PC-9 (cell line): Measurements from ENCODE around the gene ZFYVE9. TPM values are rescaled to one million over a fixed set of nuclear protein-coding genes. Genes with fewer than 3 reads are reported as not detected.
"Not testable (repeated sequence)": the region's sequence is repeated elsewhere in the genome, so short reads cannot be mapped to it uniquely, and the experiment has no call there.

Experiments
- BruUV-seq: library from RNA; stranded (reverse); fragments of 400-500 nt; replicated peaks from 2 replicates; lab custom pipeline; 2021; lab: Mats Ljungman, UMichigan
- CTCF ChIA-PET: fragments of 300-600 bp; sonication (Branson Sonifier 250); formaldehyde crosslinking; loops from one replicate; lab custom pipeline; 2022; ENCODE audit warnings: antibody characterized with exemption; lab: Charles Lee
- POLR2A ChIA-PET: fragments of 300-600 bp; sonication (Branson Sonifier 250); formaldehyde crosslinking; loops from one replicate; lab custom pipeline; 2022; ENCODE audit warnings: antibody characterized with exemption; ENCODE audit not compliant: unreplicated experiment; lab: Charles Lee
- DNase-seq, 2 experiments: peaks; one replicate each; pipeline versions ENCODE4 v3.0.0 to v3.0.0-alpha.2; 2015 to 2022; ENCODE audit warnings: mixed read lengths in 1 of 2
- H2AFZ ChIP-seq: fragments of 200-600 bp; sonication (generic); 2 replicates; pipeline ENCODE4 v1.8.1; 2017; ENCODE audit warnings: antibody characterized with exemption
- H3F3A ChIP-seq: fragments of 200-600 bp; sonication (generic); 2 replicates; pipeline ENCODE4 v1.8.1; 2017; ENCODE audit warnings: antibody characterized with exemption, mild to moderate bottlenecking, low read depth; ENCODE audit not compliant: insufficient read depth
- H3K27ac ChIP-seq: fragments of 200-600 bp; sonication (generic); 2 replicates; pipeline ENCODE4 v1.6.1; 2016; ENCODE audit warnings: mixed run types
- H3K27me3 ChIP-seq: fragments of 200-600 bp; sonication (generic); 2 replicates; pipeline ENCODE4 v1.6.1; 2016; ENCODE audit warnings: low read depth, mixed run types; ENCODE audit not compliant: insufficient read depth
- H3K36me3 ChIP-seq: fragments of 200-600 bp; sonication (generic); 2 replicates; pipeline ENCODE4 v1.6.1; 2016; ENCODE audit warnings: low read depth, mixed run types
- H3K4me1 ChIP-seq: fragments of 200-600 bp; sonication (generic); replicated peaks from 2 replicates; pipeline ENCODE4 v1.6.1; 2016; ENCODE audit warnings: mixed run types; ENCODE audit not compliant: insufficient read depth
- H3K4me2 ChIP-seq: fragments of 200-600 bp; sonication (generic); 2 replicates; pipeline ENCODE4 v1.6.1; 2017; ENCODE audit warnings: mixed run types
- H3K4me3 ChIP-seq: fragments of 200-600 bp; sonication (generic); 2 replicates; pipeline ENCODE4 v1.6.1; 2016; ENCODE audit warnings: mixed run types
- H3K79me2 ChIP-seq: fragments of 200-600 bp; sonication (generic); 2 replicates; pipeline ENCODE4 v1.6.1; 2017; ENCODE audit warnings: low read depth, mixed run types
- H3K9me2 ChIP-seq: fragments of 200-600 bp; sonication (generic); 2 replicates; pipeline ENCODE4 v1.8.1; 2017; ENCODE audit warnings: mild to moderate bottlenecking; ENCODE audit not compliant: insufficient read depth
- H3K9me3 ChIP-seq: fragments of 200-600 bp; sonication (generic); 2 replicates; pipeline ENCODE4 v1.8.1; 2016; ENCODE audit warnings: low read depth; ENCODE audit not compliant: insufficient read depth
- H4K20me1 ChIP-seq: fragments of 200-600 bp; sonication (generic); 2 replicates; pipeline ENCODE4 v1.8.1; 2017; ENCODE audit not compliant: insufficient read depth
- CTCF ChIP-seq: fragments of 200-600 bp; sonication (generic); conservative IDR thresholded peaks from 2 replicates; pipeline ENCODE4 v1.6.1; 2017; ENCODE audit warnings: mixed run types, antibody characterized with exemption, mild to moderate bottlenecking, moderate library complexity
- EZH2 ChIP-seq: fragments of 200-600 bp; sonication (generic); IDR thresholded peaks from 2 replicates; pipeline ENCODE4 v1.8.0; 2017; ENCODE audit warnings: antibody characterized with exemption, low read depth
- intact Hi-C: fragments of 100-400 bp; cut with micrococcal nuclease; formaldehyde crosslinking; loops from one replicate; pipeline ENCODE4 v1.10.0; 2022; ENCODE audit not compliant: unreplicated experiment
- total RNA-seq: library from RNA; stranded (reverse); gene quantifications from 2 replicates; pipeline ENCODE4 v1.2.3, GENCODE V29; 2021

Gene ZFYVE9
- total RNA-seq, 1 experiment from 2014 or later, result 20.7 TPM

GRCh38 chr1:52168373-52169080 lies 26.6 kb downstream of the ZFYVE9 start:
- Histone ChIP-seq H3K9me3 (no peaks in the 10 kb centered on the region), H3K36me3 (no peaks in the 10 kb centered on the region), H3K27ac (no peak overlapping the region), H3K79me2 (no peaks in the 10 kb centered on the region), H3K27me3 (no peaks in the 10 kb centered on the region), H2AFZ (no peak overlapping the region), H3K4me1 (no peaks in the 10 kb centered on the region), H3K4me3 (no peak overlapping the region), H3K4me2 (no peak overlapping the region), H3K9me2 (no peaks in the 10 kb centered on the region), H3F3A (no peaks in the 10 kb centered on the region), H4K20me1 (no peaks in the 10 kb centered on the region)
- no peak for DNase-seq
- ChIA-PET POLR2A (interaction anchor here (0.6 kb wide), 1 partner anchor 112 kb away, joined by 19 read pairs; no protein-coding TSS in a partner anchor), CTCF (no interaction called here)
- intact Hi-C loops, result no loop called here
- no TSS peak for BruUV-seq
- TF ChIP-seq EZH2 (no peak), CTCF (no peak)

GRCh38 chr1:52171149-52171548 lies 29.3 kb downstream of the ZFYVE9 start:
- CTCF ChIA-PET, intact Hi-C loops: not testable (repeated sequence)

GRCh38 chr1:52179073-52179472 lies 37.2 kb downstream of the ZFYVE9 start:
- Histone ChIP-seq H2AFZ (no peak overlapping the region), H3K9me2 (no peaks in the 10 kb centered on the region), H3K4me2 (no peak overlapping the region), H3K27ac (no peak overlapping the region), H4K20me1 (no peaks in the 10 kb centered on the region), H3K79me2 (no peaks in the 10 kb centered on the region), H3K27me3 (no peaks in the 10 kb centered on the region), H3K4me3 (no peak overlapping the region), H3K4me1 (no peaks in the 10 kb centered on the region), H3F3A (no peaks in the 10 kb centered on the region), H3K36me3 (no peaks in the 10 kb centered on the region), H3K9me3 (no peaks in the 10 kb centered on the region)
- intact Hi-C loops, result no loop called here
- ChIA-PET CTCF (no interaction called here), POLR2A (no interaction called here)
- TF ChIP-seq EZH2, result no peak
- DNase-seq, result no peak
- BruUV-seq, result no TSS peak

More at GRCh38 chr1:52171149-52171548, 29.3 kb downstream of the ZFYVE9 start:
- H3K79me2 ChIP-seq, H3F3A ChIP-seq, DNase-seq, H3K4me3 ChIP-seq, H3K27me3 ChIP-seq, H3K9me3 ChIP-seq, H3K4me2 ChIP-seq, POLR2A ChIA-PET, BruUV-seq, H3K4me1 ChIP-seq, H3K9me2 ChIP-seq, H2AFZ ChIP-seq, H3K36me3 ChIP-seq, H3K27ac ChIP-seq, H4K20me1 ChIP-seq: not testable (repeated sequence)

GRCh38 chr1:52180176-52180575 lies 38.3 kb downstream of the ZFYVE9 start:
- TF ChIP-seq EZH2 (no peak), CTCF (no peak)
- ChIA-PET POLR2A (interaction anchor here (0.6 kb wide), 1 partner anchor 722 kb away, joined by 5 read pairs; no protein-coding TSS in a partner anchor), CTCF (no interaction called here)
- no peaks in the 10 kb centered on the region for H3K27me3 ChIP-seq
- H3K4me3 ChIP-seq, result no peak overlapping the region
- H3K79me2 ChIP-seq, result no peaks in the 10 kb centered on the region
- no peak overlapping the region for H2AFZ ChIP-seq
- BruUV-seq, result no TSS peak
- H3K9me2 ChIP-seq, result no peaks in the 10 kb centered on the region
- no peak overlapping the region for H3K4me2 ChIP-seq
- no peaks in the 10 kb centered on the region for H3K36me3 ChIP-seq
- DNase-seq, result no peak
- H3K4me1 ChIP-seq, result no peaks in the 10 kb centered on the region
- H3K9me3 ChIP-seq, result no peaks in the 10 kb centered on the region
- no peak overlapping the region for H3K27ac ChIP-seq
- H4K20me1 ChIP-seq, result no peaks in the 10 kb centered on the region
- intact Hi-C loops, result no loop called here
- no peaks in the 10 kb centered on the region for H3F3A ChIP-seq

DNA sequence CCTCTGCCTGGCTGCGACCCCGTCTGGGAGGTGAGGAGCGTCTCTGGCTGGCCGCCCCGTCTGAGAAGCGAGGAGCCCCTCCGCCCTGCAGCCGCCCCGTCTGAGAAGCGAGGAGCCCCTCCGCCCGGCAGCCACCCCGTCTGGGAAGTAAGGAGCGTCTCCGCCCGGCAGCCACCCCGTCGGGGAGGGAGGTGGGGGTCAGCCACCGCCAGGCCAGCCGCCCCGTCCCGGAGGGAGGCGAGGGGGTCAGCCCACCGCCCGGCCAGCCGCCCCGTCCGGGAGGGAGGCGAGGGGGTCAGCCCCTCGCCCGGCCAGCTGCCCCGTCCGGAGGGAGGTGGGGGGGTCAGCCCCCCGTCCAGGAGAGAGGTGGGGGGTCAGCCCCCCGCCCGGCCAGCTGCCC lies 39.9 kb downstream of the ZFYVE9 start:
- POLR2A ChIA-PET, H3K36me3 ChIP-seq, H2AFZ ChIP-seq, H3K9me3 ChIP-seq, H3K4me3 ChIP-seq, H3K79me2 ChIP-seq, H4K20me1 ChIP-seq, CTCF ChIA-PET, DNase-seq, H3K4me2 ChIP-seq, H3K27me3 ChIP-seq, intact Hi-C loops, H3F3A ChIP-seq, H3K27ac ChIP-seq, H3K9me2 ChIP-seq, BruUV-seq, H3K4me1 ChIP-seq: not testable (repeated sequence)

GRCh38 chr1:52182328-52182727 lies 40.4 kb downstream of the ZFYVE9 start:
- H3K27me3 ChIP-seq, H3K9me3 ChIP-seq, H3K9me2 ChIP-seq, H2AFZ ChIP-seq, H4K20me1 ChIP-seq, DNase-seq, H3K4me2 ChIP-seq, intact Hi-C loops, CTCF ChIA-PET, H3F3A ChIP-seq, H3K27ac ChIP-seq, BruUV-seq, POLR2A ChIA-PET, H3K4me3 ChIP-seq, H3K36me3 ChIP-seq, H3K79me2 ChIP-seq, H3K4me1 ChIP-seq: not testable (repeated sequence)
